GM23338 (cell line): ENCODE data around the gene PLA2R1. TPM values are rescaled to one million over a fixed set of nuclear protein-coding genes. Genes with fewer than 3 reads are reported as not detected.

Source experiments
- ATAC-seq: fragments of 200-7000 bp; cut with Tn5 transposase; 3 replicates; pipeline ENCODE4 v1.9.1; 2020
- DNase-seq: peaks from one replicate; pipeline ENCODE4 v3.0.0-alpha.2; 2015; ENCODE audit warnings: low spot score
- H2AFZ ChIP-seq: fragments of 200-600 bp; sonication (generic); 2 replicates; pipeline ENCODE4 v1.8.0; 2016; ENCODE audit warnings: antibody characterized with exemption, mild to moderate bottlenecking, moderate library complexity
- H3F3A ChIP-seq: fragments of 200-600 bp; sonication (generic); replicated peaks from 2 replicates; pipeline ENCODE4 v1.8.0; 2017; ENCODE audit warnings: antibody characterized with exemption, mixed run types, low read depth
- H3K27ac ChIP-seq: fragments of 200-600 bp; sonication (generic); 2 replicates; pipeline ENCODE4 v1.6.1; 2016; ENCODE audit warnings: low read depth
- H3K27me3 ChIP-seq: fragments of 200-600 bp; sonication (generic); 2 replicates; pipeline ENCODE4 v1.8.0; 2016; ENCODE audit warnings: mild to moderate bottlenecking, mixed run types, moderate library complexity; ENCODE audit not compliant: insufficient read depth
- H3K36me3 ChIP-seq: fragments of 200-600 bp; sonication (generic); 2 replicates; pipeline ENCODE4 v1.8.0; 2016; ENCODE audit warnings: mild to moderate bottlenecking; ENCODE audit not compliant: insufficient read depth
- H3K4me1 ChIP-seq: fragments of 200-600 bp; sonication (generic); 2 replicates; pipeline ENCODE4 v1.8.0; 2016; ENCODE audit warnings: mild to moderate bottlenecking, moderate library complexity; ENCODE audit not compliant: insufficient read depth
- H3K4me2 ChIP-seq: fragments of 200-600 bp; sonication (generic); 2 replicates; pipeline ENCODE4 v1.7.1; 2017; ENCODE audit warnings: mixed run types
- H3K4me3 ChIP-seq: fragments of 200-600 bp; sonication (generic); 2 replicates; pipeline ENCODE4 v1.6.1; 2016; ENCODE audit warnings: mixed run types
- H3K79me2 ChIP-seq: fragments of 200-600 bp; sonication (generic); replicated peaks from 2 replicates; pipeline ENCODE4 v1.8.0; 2017; ENCODE audit warnings: mild to moderate bottlenecking; ENCODE audit not compliant: insufficient read depth
- H3K9me2 ChIP-seq: fragments of 200-600 bp; sonication (generic); 2 replicates; pipeline ENCODE4 v1.8.0; 2017; ENCODE audit not compliant: insufficient read depth
- H4K20me1 ChIP-seq: fragments of 200-600 bp; sonication (generic); replicated peaks from 2 replicates; pipeline ENCODE4 v1.8.0; 2017; ENCODE audit warnings: mild to moderate bottlenecking; ENCODE audit not compliant: insufficient read depth
- H3K27ac Mint-ChIP-seq: 2 replicates; pipeline ENCODE4 v1.8.0; 2020; ENCODE audit warnings: inconsistent platforms, mild to moderate bottlenecking, moderate library complexity, mixed read lengths
- H3K27me3 Mint-ChIP-seq: 3 replicates; pipeline ENCODE4 v1.8.0; 2022; ENCODE audit warnings: low read depth, mild to moderate bottlenecking, moderate library complexity, mixed read lengths, inconsistent platforms; ENCODE audit not compliant: insufficient read depth, poor library complexity
- H3K36me3 Mint-ChIP-seq: 3 replicates; pipeline ENCODE4 v1.8.0; 2021; ENCODE audit warnings: low read depth, mild to moderate bottlenecking, inconsistent platforms, moderate library complexity, mixed read lengths
- H3K4me1 Mint-ChIP-seq: 3 replicates; pipeline ENCODE4 v1.8.0; 2020; ENCODE audit warnings: mild to moderate bottlenecking, inconsistent platforms, mixed read lengths
- H3K4me3 Mint-ChIP-seq: 3 replicates; pipeline ENCODE4 v1.8.0; 2021; ENCODE audit warnings: moderate library complexity, mild to moderate bottlenecking, inconsistent platforms, mixed read lengths
- H3K9me3 Mint-ChIP-seq: 3 replicates; pipeline ENCODE4 v1.8.0; 2020; ENCODE audit warnings: moderate library complexity, mild to moderate bottlenecking, inconsistent platforms, mixed read lengths
- CREB1 ChIP-seq: fragments of 250-450 bp; sonication (Bioruptor Pico); IDR thresholded peaks from 2 replicates; pipeline ENCODE4 v1.5.0; 2020; ENCODE audit warnings: low read depth, mild to moderate bottlenecking, moderate library complexity
- EZH2phosphoT487 ChIP-seq: fragments of 200-600 bp; sonication (generic); IDR thresholded peaks from one replicate; pipeline ENCODE4 v1.8.1; 2018; ENCODE audit warnings: antibody characterized with exemption; ENCODE audit not compliant: unreplicated experiment
- POLR2AphosphoS5 ChIP-seq: IDR thresholded peaks from 2 replicates; pipeline ENCODE4 v1.6.1; 2016; ENCODE audit warnings: antibody characterized with exemption, low read depth
- REST ChIP-seq: IDR thresholded peaks from one replicate; pipeline ENCODE4 v1.6.1; 2018; ENCODE audit warnings: antibody characterized with exemption; ENCODE audit not compliant: unreplicated experiment
- ZNF114 ChIP-seq: fragments of 250-450 bp; sonication (Bioruptor Pico); IDR thresholded peaks from 2 replicates; pipeline ENCODE4 v1.5.0; 2020; ENCODE audit warnings: mild to moderate bottlenecking, moderate library complexity
- ZNF462 ChIP-seq: fragments of 250-450 bp; sonication (Bioruptor Pico); IDR thresholded peaks from 2 replicates; pipeline ENCODE4 v1.5.0; 2020; ENCODE audit warnings: mild to moderate bottlenecking, moderate library complexity
- polyA plus RNA-seq: library from polyadenylated mRNA; unstranded; fragments of >200 nt; fragmentation: Nextera tagmentation; extraction: Ambion mirVana; gene quantifications from 2 replicates; pipeline ENCODE4 v1.2.1, GENCODE V29; 2016
- total RNA-seq: library from RNA; depleted of rRNA; stranded (reverse); fragments of >200 nt; shearing (Covaris generic); gene quantifications from 2 replicates; pipeline ENCODE4 v1.2.3, GENCODE V29; 2014

The PLA2R1 gene
- total and polyA plus RNA-seq, 2 experiments from 2014 or later, result 0.57 to 1.2 TPM

GRCh38 chr2:159938395-159938794, 124.0 kb downstream of the PLA2R1 start (continued):
- TF ChIP-seq REST, result no peak
- TF ChIP-seq POLR2AphosphoS5, result no peak

GRCh38 chr2:159936471-159936870, 125.9 kb downstream of the PLA2R1 start:
- H3K9me2 ChIP-seq, result no peaks in the 10 kb centered on the region
- H2AFZ ChIP-seq, result peak overlapping the region; percentile 52; the same call in 1 of the 2 replicates
- Mint-ChIP-seq H3K27ac (no peak overlapping the region), H3K4me1 (no peaks in the 10 kb centered on the region), H3K4me3 (no peak overlapping the region), H3K27me3 (peaks cover 1% of the 10 kb centered on the region), H3K36me3 (no peaks in the 10 kb centered on the region), H3K9me3 (no peaks in the 10 kb centered on the region)
- no peak for ATAC-seq
- no peaks in the 10 kb centered on the region for H3K36me3 ChIP-seq
- no peaks in the 10 kb centered on the region for H4K20me1 ChIP-seq
- no peaks in the 10 kb centered on the region for H3K4me1 ChIP-seq
- H3K4me2 ChIP-seq, result no peak overlapping the region
- no peaks in the 10 kb centered on the region for H3K27me3 ChIP-seq
- no peak for TF ChIP-seq EZH2phosphoT487
- no peak for TF ChIP-seq CREB1
- no peak for TF ChIP-seq REST
- TF ChIP-seq POLR2AphosphoS5, result no peak
- TF ChIP-seq ZNF114 (CRISPR knock-in tag), result no peak
- TF ChIP-seq ZNF462 (CRISPR knock-in tag), result no peak
- no peak overlapping the region for H3K27ac ChIP-seq
- H3K4me3 ChIP-seq, result no peak overlapping the region
- no peaks in the 10 kb centered on the region for H3F3A ChIP-seq
- H3K79me2 ChIP-seq, result no peaks in the 10 kb centered on the region
- peak; percentile 31 for DNase-seq
